Bronchial epithelial cell (primary cell): ENCODE measurements around the gene GRID2IP. TPM values are rescaled to one million over a fixed set of nuclear protein-coding genes. Genes with fewer than 3 reads are reported as not detected.

ENCODE experiments used
- DNase-seq: peaks from one replicate; pipeline ENCODE4 v3.0.0-alpha.2; 2010; ENCODE audit warnings: low read depth
- FAIRE-seq: peaks from 2 replicates; lab custom pipeline; 2011; peaks lifted over from hg19 to GRCh38; lab: Jason Lieb, UNC
- H3K27me3 ChIP-seq: 2 replicates; pipeline ENCODE4 v1.5.1; 2011; ENCODE audit warnings: low read length; ENCODE audit not compliant: control insufficient read depth, insufficient read depth
- H3K36me3 ChIP-seq: 2 replicates; pipeline ENCODE4 v1.5.1; 2011; ENCODE audit warnings: low read length; ENCODE audit not compliant: control insufficient read depth, insufficient read depth
- H3K4me3 ChIP-seq: 2 replicates; pipeline ENCODE4 v1.5.1; 2011; ENCODE audit warnings: mild to moderate bottlenecking, low read depth, low read length, control low read depth
- CTCF ChIP-seq: IDR thresholded peaks from 2 replicates; pipeline ENCODE4 v1.5.1; 2011; ENCODE audit warnings: mild to moderate bottlenecking, moderate library complexity, low read length, control low read depth, inconsistent platforms; ENCODE audit not compliant: insufficient read depth, severe bottlenecking
- total RNA-seq: library from RNA; depleted of rRNA; stranded (reverse); fragments of >200 nt; gene quantifications from 2 replicates; pipeline ENCODE4 v1.2.1, GENCODE V29; 2014

GRID2IP gene
- 0.26 TPM in 2 replicates for total RNA-seq

GRCh38 chr7:6551016-6551511 lies at the start of gene GRID2IP:
TSS of gene GRID2IP (minus strand) at chr7:6551461. CDS start at chr7:6551436, 25 bp downstream.
- TF ChIP-seq CTCF, result no peak
- H3K27me3 ChIP-seq, result no peaks in the 10 kb centered on the region
- no peak within 1 kb of the TSS for H3K4me3 ChIP-seq
- DNase-seq (no peak), FAIRE-seq (no peak)
- H3K36me3 ChIP-seq, result no peaks in the 10 kb centered on the region

- H3K27me3 ChIP-seq, result no peaks in the 10 kb centered on the region
- FAIRE-seq, result no peak
- H3K36me3 ChIP-seq, result peaks cover 16% of the 10 kb centered on the region
- TF ChIP-seq CTCF, result no peak
- DNase-seq, result no peak
- no peak overlapping the region for H3K4me3 ChIP-seq
Observed at GRCh38 chr7:6600093-6600492, 48.8 kb upstream of the GRID2IP start.

GRCh38 chr7:6590645-6591110 lies 39.4 kb upstream of the GRID2IP start:
- peak overlapping the region; percentile 94 for H3K4me3 ChIP-seq
- peak; percentile 15 for DNase-seq
- peak; percentile 4 for TF ChIP-seq CTCF
- H3K27me3 ChIP-seq, result no peaks in the 10 kb centered on the region
- no peak for FAIRE-seq
- H3K36me3 ChIP-seq, result peaks cover 10% of the 10 kb centered on the region

GRCh38 chr7:6589829-6590644 lies 38.8 kb upstream of the GRID2IP start, which contains the start of gene INTS15:
TSS of gene INTS15 (plus strand) at chr7:6590021. CDS start at chr7:6590284, 263 bp downstream.
- FAIRE-seq, result no peak
- TF ChIP-seq CTCF, result peak; percentile 62
- Histone ChIP-seq H3K27me3 (no peaks in the 10 kb centered on the region), H3K36me3 (peaks cover 10% of the 10 kb centered on the region), H3K4me3 (peak within 1 kb of the TSS; percentile 94)
- DNase-seq, result peak; percentile 53

- no peak for TF ChIP-seq CTCF
- peaks cover 12% of the 10 kb centered on the region for H3K36me3 ChIP-seq
- DNase-seq (no peak), FAIRE-seq (no peak)
- peak overlapping the region; percentile 17 for H3K4me3 ChIP-seq
- no peaks in the 10 kb centered on the region for H3K27me3 ChIP-seq
Observed at GRCh38 chr7:6589151-6589828, 38.0 kb upstream of the GRID2IP start.
